ENCODE results near the gene SMG5.
"Not testable (repeated sequence)": the region's sequence is repeated elsewhere in the genome, so short reads cannot be mapped to it uniquely, and the experiment has no call there.

The SMG5 gene

GRCh38 chr1:156282479-156283222 lies at the start of gene SMG5:
Gene SMG5, minus strand, starts transcription at chr1:156282825. Its CDS starts 145 bp downstream, at chr1:156282680.
- peak; percentile 97 for DNase-seq

GRCh38 chr1:156323179-156323578 lies 40.6 kb upstream of the SMG5 start:
- not testable (repeated sequence) for DNase-seq

- no peak for DNase-seq
Observed at GRCh38 chr1:156320560-156320959, 37.9 kb upstream of the SMG5 start.

GRCh38 chr1:156319664-156320063 lies 37.0 kb upstream of the SMG5 start:
- no peak for DNase-seq

GRCh38 chr1:156316909-156317308 lies 34.3 kb upstream of the SMG5 start:
- no peak for DNase-seq

- no peak for DNase-seq
Observed at GRCh38 chr1:156310962-156311361, 28.3 kb upstream of the SMG5 start.

- DNase-seq, result no peak
Observed at GRCh38 chr1:156308078-156308477, 25.5 kb upstream of the SMG5 start.

- no peak for DNase-seq
Observed at GRCh38 chr1:156305215-156305614, 22.6 kb upstream of the SMG5 start.

- DNase-seq, result no peak
Observed at GRCh38 chr1:156303241-156303640, 20.6 kb upstream of the SMG5 start.

GRCh38 chr1:156298852-156299357 lies 16.3 kb upstream of the SMG5 start, which contains the start of gene VHLL:
Gene VHLL, minus strand, starts transcription at chr1:156299307. Its CDS starts 118 bp downstream, at chr1:156299189.
- no peak for DNase-seq

GRCh38 chr1:156295391-156295947 lies 12.8 kb upstream of the SMG5 start, which contains the start of gene GLMP:
Gene GLMP, minus strand, starts transcription at chr1:156295679. Its CDS starts 34 bp downstream, at chr1:156295645.
- DNase-seq, result peak; percentile 66

- no peak for DNase-seq
Observed at GRCh38 chr1:156293895-156294294, 11.3 kb upstream of the SMG5 start.

- no peak for DNase-seq
Observed at GRCh38 chr1:156293098-156293434, 10.4 kb upstream of the SMG5 start.

- DNase-seq, result peak; percentile 51
Observed at GRCh38 chr1:156291226-156292061, 8.8 kb upstream of the SMG5 start.

- DNase-seq, result no peak
Observed at GRCh38 chr1:156289857-156290256, 7.2 kb upstream of the SMG5 start.

- no peak for DNase-seq
Observed at GRCh38 chr1:156286061-156286460, 3.4 kb upstream of the SMG5 start.

GRCh38 chr1:156285437-156285836 lies 2.8 kb upstream of the SMG5 start:
- DNase-seq, result no peak

- DNase-seq, result no peak
Observed at GRCh38 chr1:156284757-156285156, 2.1 kb upstream of the SMG5 start.

- DNase-seq, result no peak
Observed at GRCh38 chr1:156284112-156284511, 1.5 kb upstream of the SMG5 start, which contains the start of gene TMEM79. Gene TMEM79, plus strand, starts transcription at chr1:156284325. Its CDS starts 902 bp downstream, at chr1:156285227.

- DNase-seq, result no peak
Observed at GRCh38 chr1:156283521-156283920, 896 bp upstream of the SMG5 start.

GRCh38 chr1:156281693-156282478 lies 739 bp downstream of the SMG5 start:
- peak; percentile 76 for DNase-seq

GRCh38 chr1:156281281-156281680 lies 1.3 kb downstream of the SMG5 start:
- DNase-seq, result no peak

All from DMS79 treated with DMSO at 0.1 percent for 48 hours (cell line).